Activated B cell treated with CpG ODN at 0.5 μM for 24 hours (primary cell): Measurements from ENCODE around the gene TMEM209. TPM values are rescaled to one million over a fixed set of nuclear protein-coding genes. Genes with fewer than 3 reads are reported as not detected.
"Not testable (repeated sequence)": the region's sequence is repeated elsewhere in the genome, so short reads cannot be mapped to it uniquely, and the experiment has no call there.

ENCODE experiments used
- ATAC-seq: fragments of 200-7000 bp; cut with Tn5 transposase; one replicate; pipeline ENCODE4 v1.10.0; 2021; ENCODE audit warnings: low read depth, mild to moderate bottlenecking, moderate library complexity
- CTCF ChIA-PET: fragments of 350-600 bp; sonication (Branson Sonifier 250); formaldehyde crosslinking; loops from one replicate; lab custom pipeline; 2021; ENCODE audit warnings: antibody characterized with exemption; lab: Charles Lee
- POLR2A ChIA-PET: fragments of 350-600 bp; sonication (Branson Sonifier 250); formaldehyde crosslinking; loops from one replicate; lab custom pipeline; 2021; ENCODE audit warnings: antibody characterized with exemption; lab: Charles Lee
- DNase-seq: peaks from one replicate; pipeline ENCODE4 v3.0.0; 2022
- H3K27ac Mint-ChIP-seq: one replicate; pipeline ENCODE4 v1.8.0; 2020; ENCODE audit warnings: mixed read lengths
- H3K27me3 Mint-ChIP-seq: one replicate; pipeline ENCODE4 v1.8.0; 2021; ENCODE audit warnings: mixed read lengths
- H3K36me3 Mint-ChIP-seq: one replicate; pipeline ENCODE4 v1.8.0; 2021; ENCODE audit warnings: low read depth, mixed read lengths
- H3K4me1 Mint-ChIP-seq: one replicate; pipeline ENCODE4 v1.8.0; 2021; ENCODE audit warnings: mixed read lengths
- H3K4me3 Mint-ChIP-seq: one replicate; pipeline ENCODE4 v1.8.0; 2020; ENCODE audit warnings: mild to moderate bottlenecking, mixed read lengths
- H3K9me3 Mint-ChIP-seq: one replicate; pipeline ENCODE4 v1.8.0; 2020; ENCODE audit warnings: mixed read lengths
- CTCF ChIP-seq: fragments of 200-600 bp; IDR thresholded peaks from one replicate; pipeline ENCODE4 v1.8.0; 2022; ENCODE audit warnings: antibody characterized with exemption, mild to moderate bottlenecking
- intact Hi-C: fragments of 100-400 bp; cut with micrococcal nuclease; formaldehyde crosslinking; loops from one replicate; pipeline ENCODE4 v1.15.1; 2024
- total RNA-seq: library from RNA; stranded (reverse); gene quantifications from 2 replicates; pipeline ENCODE4 v1.2.3, GENCODE V29; 2022

The TMEM209 gene
- 30.0 and 32.6 TPM in 2 replicates for total RNA-seq

DNA sequence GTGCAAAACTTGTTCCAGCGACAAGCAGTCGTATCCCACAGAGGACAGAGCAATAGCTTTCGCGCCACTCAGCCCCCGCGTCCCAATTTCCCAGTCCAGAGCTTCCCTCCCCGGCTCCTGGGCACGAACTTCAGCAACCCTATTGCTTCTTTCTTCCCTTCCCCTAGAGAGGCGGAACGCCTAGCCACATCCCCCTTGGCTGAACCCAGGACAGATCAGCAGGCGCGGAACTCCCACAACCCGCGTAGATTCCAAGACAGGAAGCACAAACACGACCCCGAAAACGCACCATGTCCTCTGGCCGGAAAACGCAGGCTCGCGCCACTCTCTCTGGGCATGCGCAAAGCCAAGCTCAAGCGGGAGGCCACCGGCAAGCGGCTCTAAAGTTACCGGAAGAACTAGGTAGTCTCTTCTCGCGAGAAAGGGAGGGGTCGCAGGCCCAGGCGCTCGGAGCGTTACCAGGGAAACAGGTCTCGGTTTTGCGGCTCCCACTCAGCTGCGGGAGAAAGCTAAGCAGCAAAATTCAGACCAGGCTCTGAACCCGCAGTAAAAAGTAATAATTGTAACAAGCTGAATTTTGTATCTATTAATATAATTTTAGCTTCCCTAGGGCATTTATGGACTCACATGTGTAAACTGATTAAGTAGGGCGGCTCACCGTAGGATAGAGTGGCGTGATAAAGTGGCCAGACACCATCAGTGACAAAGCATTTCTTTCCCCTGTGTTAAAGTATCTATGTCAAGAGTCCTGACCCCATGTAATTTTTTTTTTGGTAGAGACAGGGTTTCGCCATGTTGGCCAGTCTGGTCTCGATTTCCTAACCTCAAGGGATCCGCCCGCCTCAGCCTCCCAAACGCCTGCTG is at the start of gene TMEM209:
TSS of gene TMEM209 (minus strand) at position 323 of the 864 bp plus-strand sequence. CDS start at position 292, 31 bp downstream.
- peak; percentile 98 for ATAC-seq
- intact Hi-C loops: loop anchor here (1.0 to 10.0 kb wide), 9 partner anchors 55 to 549 kb away; partner anchors contain the start of genes CEP41, KLHDC10, UBE2H and ZC3HC1
- H3K36me3 Mint-ChIP-seq: peaks cover 33% of the 10 kb centered on the region
- no peak for TF ChIP-seq CTCF
- H3K4me1 Mint-ChIP-seq: peaks cover 20% of the 10 kb centered on the region
- CTCF ChIA-PET: interaction anchor here (0.5 to 1.2 kb wide), 4 partner anchors 109 to 553 kb away, joined by 3 to 4 read pairs (median 4); no protein-coding TSS in a partner anchor
- peak within 1 kb of the TSS; percentile 100 for H3K27ac Mint-ChIP-seq
- H3K9me3 Mint-ChIP-seq: no peaks in the 10 kb centered on the region
- DNase-seq: peak; percentile 83
- POLR2A ChIA-PET: interaction anchor here (0.6 to 2.0 kb wide), 21 partner anchors 13 to 1862 kb away, joined by 3 to 43 read pairs (median 5); partner anchors contain the start of genes CEP41, COPG2, KLHDC10 and RBM28
- H3K4me3 Mint-ChIP-seq: peak within 1 kb of the TSS; percentile 100
- H3K27me3 Mint-ChIP-seq: peaks cover 3% of the 10 kb centered on the region

DNA sequence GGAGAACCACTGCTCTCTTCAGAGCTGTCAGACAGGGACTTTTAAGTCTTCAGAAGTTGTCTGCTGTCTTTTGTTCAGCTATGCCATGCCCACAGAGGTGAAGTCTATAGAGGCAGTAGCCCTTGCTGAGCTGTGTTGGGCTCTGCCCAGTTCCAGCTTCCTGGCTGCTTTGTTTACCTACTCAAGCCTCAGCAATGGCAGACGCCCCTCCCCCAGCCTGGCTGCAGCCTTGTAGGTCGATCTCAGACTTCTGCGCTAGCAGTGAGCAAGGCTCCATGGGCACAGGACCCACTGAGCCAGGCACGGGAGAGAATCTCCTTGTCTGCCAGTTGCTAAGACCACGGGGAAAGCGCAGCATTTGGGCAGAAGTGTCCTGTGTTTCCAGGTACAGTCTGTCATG is 49.3 kb upstream of the TMEM209 start:
- TF ChIP-seq CTCF: no peak
- Mint-ChIP-seq H3K9me3 (peaks cover 10% of the 10 kb centered on the region), H3K4me1 (no peaks in the 10 kb centered on the region), H3K27me3 (peaks cover 7% of the 10 kb centered on the region), H3K4me3 (no peak overlapping the region), H3K27ac (no peak overlapping the region), H3K36me3 (no peaks in the 10 kb centered on the region)
- ChIA-PET POLR2A (no interaction called here), CTCF (no interaction called here)
- DNase-seq (no peak), ATAC-seq (no peak)
- intact Hi-C loops: no loop called here

DNA sequence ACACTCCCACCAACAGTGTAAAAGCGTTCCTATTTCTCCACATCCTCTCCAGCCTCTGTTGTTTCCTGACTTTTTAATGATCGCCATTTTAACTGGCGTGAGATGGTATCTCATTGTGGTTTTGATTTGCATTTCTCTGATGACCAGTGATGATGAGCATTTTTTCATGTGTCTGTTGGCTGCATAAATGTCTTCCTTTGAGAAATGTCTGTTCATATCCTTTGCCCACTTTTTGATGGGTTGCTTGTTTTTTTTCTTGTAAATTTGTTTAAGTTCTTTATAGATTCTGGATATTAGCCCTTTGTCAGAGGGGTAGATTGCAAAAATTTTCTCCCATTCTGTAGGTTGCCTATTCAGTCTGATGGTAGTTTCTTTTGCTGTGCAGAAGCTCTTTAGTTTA is 44.4 kb upstream of the TMEM209 start:
- H3K27me3 Mint-ChIP-seq, intact Hi-C loops, CTCF ChIA-PET: not testable (repeated sequence)

DNA sequence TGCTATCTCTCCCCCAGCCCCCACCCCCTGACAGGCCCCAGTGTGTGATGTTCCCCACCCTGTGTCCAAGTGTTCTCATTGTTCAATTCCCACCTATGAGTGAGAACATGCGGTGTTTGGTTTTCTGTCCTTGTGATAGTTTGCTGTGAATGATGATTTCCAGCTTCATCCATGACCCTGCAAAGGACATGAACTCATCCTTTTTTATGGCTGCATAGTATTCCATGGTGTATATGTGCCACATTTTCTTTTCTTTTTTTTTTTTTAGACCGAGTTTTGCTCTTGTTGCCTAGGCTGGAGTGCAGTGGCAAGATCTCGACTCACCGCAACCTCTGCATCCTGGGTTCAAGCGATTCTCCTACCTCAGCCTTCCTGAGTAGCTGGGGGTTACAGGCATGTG is 43.6 kb upstream of the TMEM209 start:
- peaks cover 10% of the 10 kb centered on the region for H3K9me3 Mint-ChIP-seq
- H3K4me3 Mint-ChIP-seq, H3K27ac Mint-ChIP-seq, CTCF ChIA-PET, POLR2A ChIA-PET, H3K27me3 Mint-ChIP-seq, H3K4me1 Mint-ChIP-seq, ATAC-seq, DNase-seq, H3K36me3 Mint-ChIP-seq, intact Hi-C loops: not testable (repeated sequence)

More for the DNA sequence above, 44.4 kb upstream of the TMEM209 start:
- DNase-seq, H3K36me3 Mint-ChIP-seq, ATAC-seq, POLR2A ChIA-PET, H3K27ac Mint-ChIP-seq, H3K4me3 Mint-ChIP-seq, H3K4me1 Mint-ChIP-seq: not testable (repeated sequence)
- H3K9me3 Mint-ChIP-seq: peaks cover 10% of the 10 kb centered on the region

- POLR2A ChIA-PET, H3K36me3 Mint-ChIP-seq, ATAC-seq: not testable (repeated sequence)
These were observed 41.3 kb upstream of the TMEM209 start for GRCh38 chr7:130246491-130246890.

DNA sequence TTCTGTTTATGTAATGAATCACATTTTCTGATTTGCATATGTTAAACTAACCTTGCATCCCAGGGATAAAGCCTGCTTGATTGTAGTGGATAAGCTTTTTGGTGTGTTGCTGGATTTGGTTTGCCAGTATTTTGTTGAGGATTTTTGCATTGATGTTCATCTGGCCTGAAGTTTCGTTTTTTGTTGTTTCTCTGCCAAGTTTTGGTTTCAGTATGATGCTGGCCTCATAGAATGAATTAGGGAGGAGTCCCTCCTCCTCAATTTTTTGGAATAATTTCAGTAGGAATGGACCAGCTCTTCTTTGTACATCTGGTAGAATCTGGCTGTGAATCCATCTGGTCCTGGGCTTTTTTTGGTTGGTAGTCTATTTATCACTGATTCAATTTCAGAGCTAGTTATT is 38.3 kb upstream of the TMEM209 start:
- H3K9me3 Mint-ChIP-seq, H3K4me3 Mint-ChIP-seq, H3K27ac Mint-ChIP-seq, DNase-seq, intact Hi-C loops, POLR2A ChIA-PET, H3K27me3 Mint-ChIP-seq, H3K4me1 Mint-ChIP-seq, H3K36me3 Mint-ChIP-seq, ATAC-seq: not testable (repeated sequence)
- CTCF ChIA-PET: interaction anchor here (1.0 kb wide), 1 partner anchor 514 kb away, joined by 5 read pairs; no protein-coding TSS in a partner anchor

More at GRCh38 chr7:130246491-130246890, 41.3 kb upstream of the TMEM209 start:
- intact Hi-C loops, H3K9me3 Mint-ChIP-seq, H3K4me3 Mint-ChIP-seq, DNase-seq, H3K27ac Mint-ChIP-seq, H3K27me3 Mint-ChIP-seq, CTCF ChIA-PET, H3K4me1 Mint-ChIP-seq: not testable (repeated sequence)
